GM12878 (cell line): ENCODE measurements around the gene NKAIN2. TPM values are rescaled to one million over a fixed set of nuclear protein-coding genes. Genes with fewer than 3 reads are reported as not detected.

Experiments
- ATAC-seq: fragments of 200-7000 bp; cut with Tn5 transposase; 3 replicates; pipeline ENCODE4 v1.9.1; 2020; ENCODE audit warnings: mild to moderate bottlenecking, moderate library complexity
- BruUV-seq: library from RNA; stranded (reverse); fragments of 400-500 nt; replicated peaks from 2 replicates; lab custom pipeline; 2021; lab: Mats Ljungman, UMichigan
- CTCF ChIA-PET: fragments of 300-600 bp; sonication (Branson Sonifier 250); formaldehyde crosslinking; extraction: SDS; loops from one replicate; lab custom pipeline; 2021; ENCODE audit warnings: inconsistent platforms; lab: Yijun Ruan, JAX
- POLR2A ChIA-PET: fragments of 350-600 bp; formaldehyde crosslinking; extraction: SDS; loops from one replicate; lab custom pipeline; 2021; ENCODE audit warnings: inconsistent platforms; lab: Charles Lee
- RAD21 ChIA-PET: fragments of 300-600 bp; sonication (Branson Sonifier 250); formaldehyde crosslinking; loops from one replicate; lab custom pipeline; 2023; ENCODE audit warnings: antibody characterized with exemption; ENCODE audit not compliant: unreplicated experiment; lab: Charles Lee
- SMC1A ChIA-PET: fragments of 300-600 bp; sonication (Branson Sonifier 250); formaldehyde crosslinking; loops from one replicate; lab custom pipeline; 2023; ENCODE audit not compliant: unreplicated experiment, uncharacterized antibody; lab: Charles Lee
- DNase-seq: peaks from one replicate; pipeline ENCODE4 v3.0.0-alpha.2; 2011; ENCODE audit warnings: low read depth, low spot score
- FAIRE-seq: peaks from 3 replicates; lab custom pipeline; 2011; peaks lifted over from hg19 to GRCh38; lab: Jason Lieb, UNC
- H2AFZ ChIP-seq: 2 replicates; pipeline ENCODE4 v1.6.0; 2011; ENCODE audit warnings: low read depth, low read length, control low read depth; ENCODE audit not compliant: control insufficient read depth
- H3K27ac ChIP-seq: 2 replicates; pipeline ENCODE4 v1.5.1; 2011; ENCODE audit warnings: control low read depth; ENCODE audit not compliant: control insufficient read depth, insufficient read depth
- H3K27me3 ChIP-seq, 2 experiments: replicated peaks in 1 of 2; 2 replicates each; pipeline versions ENCODE4 v1.6.0 to v1.6.1; 2011; ENCODE audit warnings: low read length in 1 of 2; ENCODE audit not compliant: control insufficient read depth in 2 of 2, insufficient read depth in 2 of 2
- H3K36me3 ChIP-seq, 2 experiments: 2 replicates each; pipeline ENCODE4 v1.5.1; 2011; ENCODE audit warnings: low read length in 1 of 2; ENCODE audit not compliant: control insufficient read depth in 2 of 2, insufficient read depth in 2 of 2
- H3K4me1 ChIP-seq: 2 replicates; pipeline ENCODE4 v1.6.1; 2011; ENCODE audit warnings: mild to moderate bottlenecking, low read length, moderate library complexity, mixed read lengths; ENCODE audit not compliant: control insufficient read depth, insufficient read depth
- H3K4me2 ChIP-seq: 2 replicates; pipeline ENCODE4 v1.6.0; 2011; ENCODE audit warnings: control low read depth; ENCODE audit not compliant: control insufficient read depth, insufficient read depth
- H3K4me3 ChIP-seq: fragments of 200-600 bp; sonication (generic); 2 replicates; pipeline ENCODE4 v1.5.1; 2016
- H3K79me2 ChIP-seq: 2 replicates; pipeline ENCODE4 v1.6.0; 2011; ENCODE audit warnings: low read length; ENCODE audit not compliant: control insufficient read depth, insufficient read depth
- H3K9ac ChIP-seq: 2 replicates; pipeline ENCODE4 v1.8.0; 2011; ENCODE audit warnings: low read length, control low read depth, mixed read lengths; ENCODE audit not compliant: control insufficient read depth, insufficient read depth
- H3K9me3 ChIP-seq: replicated peaks from 3 replicates; pipeline ENCODE4 v1.5.1; 2011; ENCODE audit warnings: mild to moderate bottlenecking, low read length; ENCODE audit not compliant: control insufficient read depth, insufficient read depth
- H4K20me1 ChIP-seq: 2 replicates; pipeline ENCODE4 v1.6.0; 2011; ENCODE audit not compliant: control insufficient read depth, insufficient read depth
- FOXM1 ChIP-seq: IDR thresholded peaks from 2 replicates; pipeline ENCODE4 v1.6.1; 2012; ENCODE audit warnings: low read depth, mild to moderate bottlenecking, inconsistent platforms, low read length, moderate library complexity
- GABPA ChIP-seq: IDR thresholded peaks from 2 replicates; pipeline ENCODE4 v1.6.1; 2014; ENCODE audit warnings: antibody characterized with exemption, low read depth, mild to moderate bottlenecking, inconsistent platforms
- IKZF2 ChIP-seq, 2 experiments: fragments of 450-650 bp; IDR thresholded peaks; 2 replicates each; pipeline ENCODE4 v1.6.1; 2017; ENCODE audit warnings: mild to moderate bottlenecking in 2 of 2, moderate library complexity in 2 of 2
- KLF5 ChIP-seq: fragments of 450-650 bp; IDR thresholded peaks from 2 replicates; pipeline ENCODE4 v1.6.1; 2014; ENCODE audit warnings: mild to moderate bottlenecking; ENCODE audit not compliant: partially characterized antibody
- NR2C1 ChIP-seq: fragments of 450-650 bp; IDR thresholded peaks from 2 replicates; pipeline ENCODE4 v1.6.1; 2017; ENCODE audit warnings: antibody characterized with exemption, mild to moderate bottlenecking, moderate library complexity
- POLR2AphosphoS2 ChIP-seq: IDR thresholded peaks from 2 replicates; pipeline ENCODE4 v1.6.1; 2011; ENCODE audit warnings: low read depth, mild to moderate bottlenecking, low read length, improper control_type of control experiment, moderate library complexity
- TAF1 ChIP-seq: IDR thresholded peaks from 2 replicates; pipeline ENCODE4 v1.6.1; 2011; ENCODE audit warnings: mild to moderate bottlenecking, low read depth, low read length, borderline replicate concordance
- ZBED1 ChIP-seq: IDR thresholded peaks from 2 replicates; pipeline ENCODE4 v1.6.1; 2016; ENCODE audit warnings: borderline replicate concordance
- WGBS: methylation state at CpG from one replicate; pipeline ENCODE4 v1.1.6; 2016; ENCODE audit warnings: low lambda C conversion rate; ENCODE audit not compliant: insufficient replicate concordance, insufficient coverage; ENCODE audit errors: missing lambda C conversion rate; 5-methylcytosine and 5-hydroxymethylcytosine counted together
- in situ Hi-C: fragments of 300-500 bp; cut with MboI; formaldehyde crosslinking; loops from 9 replicates; pipeline ENCODE4 v1.14.3; 2018; ENCODE audit warnings: mixed read lengths
- intact Hi-C: fragments of 100-400 bp; cut with micrococcal nuclease; formaldehyde crosslinking; loops from one replicate; pipeline ENCODE4 v1.14.2; 2022; ENCODE audit not compliant: unreplicated experiment
- polyA plus RNA-seq, 11 experiments: library from polyadenylated mRNA; depleted of rRNA in 4 of 11; unstranded in 6 of 11; stranded (reverse) in 5 of 11; fragments of >200 nt; fragmentation: Nextera tagmentation in 4 of 11; fragmentation: Illumina TruSeq in 1 of 11; extraction: Ambion mirVana in 4 of 11; extraction: Trizol in 1 of 11; gene quantifications; 1 replicate in 1 of 11; 2 replicates in 10 of 11; pipeline versions ENCODE4 v1.2.1 to v1.2.3, GENCODE V29; 2011 to 2016; ENCODE audit warnings: inconsistent platforms in 2 of 11, missing spikeins in 2 of 11, low read depth in 1 of 11
- total RNA-seq, 4 experiments: library from RNA; depleted of rRNA in 3 of 4; stranded (reverse); fragments of >200 nt in 3 of 4; fragmentation: Illumina TruSeq in 1 of 4; extraction: Trizol in 1 of 4; gene quantifications; 2 replicates each; pipeline versions ENCODE4 v1.2.1 to v1.2.3, GENCODE V29; 2013 to 2021
- TF ChIP-seq, protein P1 (sequence below): fragments of 450-650 bp; IDR thresholded peaks from 2 replicates; pipeline ENCODE4 v1.6.1; 2014; ENCODE audit warnings: mild to moderate bottlenecking
- TF ChIP-seq, protein P2 (sequence below): IDR thresholded peaks from 2 replicates; pipeline ENCODE4 v1.6.1; 2011; ENCODE audit warnings: mild to moderate bottlenecking, low read depth, low read length, moderate library complexity; ENCODE audit not compliant: insufficient replicate concordance
- TF ChIP-seq, protein P3 (sequence below): fragments of 450-650 bp; IDR thresholded peaks from 2 replicates; pipeline ENCODE4 v1.6.1; 2018; ENCODE audit warnings: mild to moderate bottlenecking, low read depth, moderate library complexity; ENCODE audit not compliant: partially characterized antibody

The NKAIN2 gene
- total and polyA plus RNA-seq, 10 of the 15 experiments (the other 5 are each of a cell fraction or from before 2014, with no cell fraction given) = not detected

DNA sequence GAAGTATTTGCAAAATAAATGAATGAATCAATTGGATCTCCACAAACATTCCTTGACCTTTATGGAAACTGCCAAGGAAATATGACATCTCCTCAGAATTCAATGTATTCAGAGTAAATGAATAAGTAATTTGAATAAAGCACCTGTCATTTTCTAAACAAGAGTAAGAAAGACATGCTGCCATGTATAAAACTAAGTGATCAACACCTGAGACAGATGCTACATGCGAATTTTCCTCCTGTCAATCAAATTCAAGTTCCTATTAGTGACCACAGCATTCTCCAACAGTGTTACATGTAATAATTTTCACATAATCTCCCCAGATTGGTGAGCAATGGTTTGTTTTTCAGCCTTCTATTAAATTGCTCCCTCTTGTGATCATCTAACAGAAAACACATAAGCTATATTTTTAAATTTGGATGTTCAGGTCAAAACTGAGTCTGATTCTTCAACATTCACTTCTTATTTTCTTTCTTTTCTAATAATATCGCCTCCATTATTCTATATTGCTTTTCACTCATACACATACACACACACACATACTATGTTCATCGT is 995.4 kb downstream of the NKAIN2 start:
- in situ Hi-C loops = loop anchor here (25.0 kb wide), 1 partner anchor 987 kb away; the partner anchor contains the start of gene NKAIN2
- H2AFZ ChIP-seq = no peak overlapping the region
- H3K4me1 ChIP-seq = no peaks in the 10 kb centered on the region
- H4K20me1 ChIP-seq = no peaks in the 10 kb centered on the region
- no peaks in the 10 kb centered on the region for H3K79me2 ChIP-seq
- FAIRE-seq = no peak
- H3K9me3 ChIP-seq = no peaks in the 10 kb centered on the region
- H3K9ac ChIP-seq = no peak overlapping the region
- no peak overlapping the region for H3K27ac ChIP-seq
- no peak overlapping the region for H3K4me3 ChIP-seq
- ChIA-PET POLR2A (no interaction called here), RAD21 (no interaction called here), SMC1A (no interaction called here), CTCF (interaction anchor here (0.9 kb wide), 1 partner anchor 997 kb away, joined by 4 read pairs; no protein-coding TSS in a partner anchor)
- DNase-seq = no peak
- H3K27me3 ChIP-seq = peaks cover 0 to 2% of the 10 kb centered on the region in 2 experiments; a peak in 1 of 4 replicates
- no peak for ATAC-seq
- BruUV-seq = no TSS peak
- TF ChIP-seq GABPA = no peak
- no peak for TF ChIP-seq NR2C1
- TF ChIP-seq KLF5 = no peak
- TF ChIP-seq, protein P1, sequence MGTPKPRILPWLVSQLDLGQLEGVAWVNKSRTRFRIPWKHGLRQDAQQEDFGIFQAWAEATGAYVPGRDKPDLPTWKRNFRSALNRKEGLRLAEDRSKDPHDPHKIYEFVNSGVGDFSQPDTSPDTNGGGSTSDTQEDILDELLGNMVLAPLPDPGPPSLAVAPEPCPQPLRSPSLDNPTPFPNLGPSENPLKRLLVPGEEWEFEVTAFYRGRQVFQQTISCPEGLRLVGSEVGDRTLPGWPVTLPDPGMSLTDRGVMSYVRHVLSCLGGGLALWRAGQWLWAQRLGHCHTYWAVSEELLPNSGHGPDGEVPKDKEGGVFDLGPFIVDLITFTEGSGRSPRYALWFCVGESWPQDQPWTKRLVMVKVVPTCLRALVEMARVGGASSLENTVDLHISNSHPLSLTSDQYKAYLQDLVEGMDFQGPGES = no peak
- no peak for TF ChIP-seq POLR2AphosphoS2
- TF ChIP-seq, protein P2, sequence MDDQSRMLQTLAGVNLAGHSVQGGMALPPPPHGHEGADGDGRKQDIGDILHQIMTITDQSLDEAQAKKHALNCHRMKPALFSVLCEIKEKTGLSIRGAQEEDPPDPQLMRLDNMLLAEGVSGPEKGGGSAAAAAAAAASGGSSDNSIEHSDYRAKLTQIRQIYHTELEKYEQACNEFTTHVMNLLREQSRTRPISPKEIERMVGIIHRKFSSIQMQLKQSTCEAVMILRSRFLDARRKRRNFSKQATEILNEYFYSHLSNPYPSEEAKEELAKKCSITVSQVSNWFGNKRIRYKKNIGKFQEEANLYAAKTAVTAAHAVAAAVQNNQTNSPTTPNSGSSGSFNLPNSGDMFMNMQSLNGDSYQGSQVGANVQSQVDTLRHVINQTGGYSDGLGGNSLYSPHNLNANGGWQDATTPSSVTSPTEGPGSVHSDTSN = no peak
- no peak for TF ChIP-seq FOXM1
- TF ChIP-seq TAF1 = no peak
- no peak for TF ChIP-seq IKZF2 (IDR thresholded peaks at IDR 0.05)
- TF ChIP-seq, protein P3, sequence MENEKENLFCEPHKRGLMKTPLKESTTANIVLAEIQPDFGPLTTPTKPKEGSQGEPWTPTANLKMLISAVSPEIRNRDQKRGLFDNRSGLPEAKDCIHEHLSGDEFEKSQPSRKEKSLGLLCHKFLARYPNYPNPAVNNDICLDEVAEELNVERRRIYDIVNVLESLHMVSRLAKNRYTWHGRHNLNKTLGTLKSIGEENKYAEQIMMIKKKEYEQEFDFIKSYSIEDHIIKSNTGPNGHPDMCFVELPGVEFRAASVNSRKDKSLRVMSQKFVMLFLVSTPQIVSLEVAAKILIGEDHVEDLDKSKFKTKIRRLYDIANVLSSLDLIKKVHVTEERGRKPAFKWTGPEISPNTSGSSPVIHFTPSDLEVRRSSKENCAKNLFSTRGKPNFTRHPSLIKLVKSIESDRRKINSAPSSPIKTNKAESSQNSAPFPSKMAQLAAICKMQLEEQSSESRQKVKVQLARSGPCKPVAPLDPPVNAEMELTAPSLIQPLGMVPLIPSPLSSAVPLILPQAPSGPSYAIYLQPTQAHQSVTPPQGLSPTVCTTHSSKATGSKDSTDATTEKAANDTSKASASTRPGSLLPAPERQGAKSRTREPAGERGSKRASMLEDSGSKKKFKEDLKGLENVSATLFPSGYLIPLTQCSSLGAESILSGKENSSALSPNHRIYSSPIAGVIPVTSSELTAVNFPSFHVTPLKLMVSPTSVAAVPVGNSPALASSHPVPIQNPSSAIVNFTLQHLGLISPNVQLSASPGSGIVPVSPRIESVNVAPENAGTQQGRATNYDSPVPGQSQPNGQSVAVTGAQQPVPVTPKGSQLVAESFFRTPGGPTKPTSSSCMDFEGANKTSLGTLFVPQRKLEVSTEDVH = no peak
- no peak for TF ChIP-seq ZBED1
- intact Hi-C loops = no loop called here
- no peaks in the 10 kb centered on the region for H3K36me3 ChIP-seq
- no peak overlapping the region for H3K4me2 ChIP-seq
- WGBS = 16% methylated on average over 3 of the region's 3 CpGs
